HG02763 (cell line): ENCODE data around the gene AHNAK.
"Not testable (repeated sequence)": the region's sequence is repeated elsewhere in the genome, so short reads cannot be mapped to it uniquely, and the experiment has no call there.

Source experiments
- ATAC-seq: cut with Tn5 transposase; IDR thresholded peaks from one replicate; pipeline ENCODE4 v1.9.1; 2021; ENCODE audit warnings: mild to moderate bottlenecking, moderate library complexity; ENCODE audit not compliant: unreplicated experiment

The AHNAK gene

DNA sequence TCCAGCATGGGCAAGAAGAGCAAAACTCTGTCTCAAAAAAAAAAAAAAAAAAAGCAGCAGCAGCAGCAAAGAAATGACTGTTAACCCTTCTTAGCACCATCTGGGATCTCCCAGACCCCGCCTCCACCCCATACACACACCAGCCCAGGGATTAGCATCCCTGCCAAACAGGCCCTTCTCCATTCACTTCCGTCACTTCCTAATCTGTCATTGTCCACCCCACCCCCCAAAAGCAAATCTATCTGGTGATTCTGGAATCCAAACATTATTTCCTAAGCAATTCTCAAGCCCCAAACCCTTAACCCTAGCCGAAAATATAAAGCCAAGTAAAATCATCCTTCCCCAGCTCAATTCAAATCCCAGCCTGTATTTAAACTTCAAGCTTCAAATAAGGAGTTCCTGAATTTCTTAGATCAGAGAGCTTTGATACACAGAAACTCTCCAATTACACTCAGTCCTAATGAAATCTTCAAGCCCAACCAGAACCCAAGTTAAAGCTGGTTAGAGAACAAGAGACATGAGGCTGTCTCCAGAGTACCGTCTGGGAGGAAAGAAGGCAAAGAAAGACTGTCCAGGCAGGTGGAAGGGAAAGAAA, 6.0 kb upstream of the AHNAK start:
- ATAC-seq: no peak

GRCh38 chr11:62550478-62550877, 3.9 kb upstream of the AHNAK start:
- not testable (repeated sequence) for ATAC-seq

DNA sequence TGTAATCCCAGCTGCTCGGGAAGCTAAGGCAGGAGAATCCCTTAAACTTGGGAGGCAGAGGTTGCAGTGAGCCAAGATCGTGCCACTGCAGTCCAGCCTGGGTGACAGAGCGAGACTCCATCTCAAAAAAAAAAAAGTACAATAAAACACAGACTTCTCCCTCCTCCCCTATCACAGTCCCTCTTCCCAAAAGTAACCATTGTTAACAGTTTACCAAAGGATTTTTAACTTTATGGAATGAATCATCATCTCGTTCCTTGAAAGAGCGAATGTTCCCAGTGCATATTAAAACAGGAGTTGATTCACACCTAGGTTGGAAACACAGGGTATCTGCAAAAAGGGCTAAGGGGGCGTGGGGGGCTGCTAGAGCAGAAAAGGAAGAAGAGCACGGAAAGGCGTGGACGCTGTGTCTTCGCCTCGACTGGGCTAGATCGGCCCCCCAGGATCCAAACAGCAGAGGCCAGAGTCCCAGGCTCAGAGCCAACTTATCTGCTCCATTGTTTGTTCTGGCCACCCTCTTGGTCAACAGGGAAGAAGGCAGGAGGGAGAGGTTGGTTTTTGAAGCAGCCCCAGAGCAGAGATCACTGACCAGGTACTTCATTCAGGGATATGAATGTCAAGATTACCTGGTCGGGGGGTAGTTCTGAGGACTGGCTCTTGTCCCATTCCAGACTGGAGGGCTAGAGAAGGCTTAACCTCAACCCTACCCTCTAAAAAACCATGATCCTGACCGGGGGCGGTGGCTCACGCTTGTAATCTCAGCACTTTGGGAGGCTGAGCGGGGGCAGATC, 2.1 kb upstream of the AHNAK start:
- no peak for ATAC-seq

GRCh38 chr11:62547691-62548281, 1.2 kb upstream of the AHNAK start:
- ATAC-seq: no peak

- ATAC-seq: no peak
These were observed 471 bp upstream of the AHNAK start for GRCh38 chr11:62546929-62547625.

DNA sequence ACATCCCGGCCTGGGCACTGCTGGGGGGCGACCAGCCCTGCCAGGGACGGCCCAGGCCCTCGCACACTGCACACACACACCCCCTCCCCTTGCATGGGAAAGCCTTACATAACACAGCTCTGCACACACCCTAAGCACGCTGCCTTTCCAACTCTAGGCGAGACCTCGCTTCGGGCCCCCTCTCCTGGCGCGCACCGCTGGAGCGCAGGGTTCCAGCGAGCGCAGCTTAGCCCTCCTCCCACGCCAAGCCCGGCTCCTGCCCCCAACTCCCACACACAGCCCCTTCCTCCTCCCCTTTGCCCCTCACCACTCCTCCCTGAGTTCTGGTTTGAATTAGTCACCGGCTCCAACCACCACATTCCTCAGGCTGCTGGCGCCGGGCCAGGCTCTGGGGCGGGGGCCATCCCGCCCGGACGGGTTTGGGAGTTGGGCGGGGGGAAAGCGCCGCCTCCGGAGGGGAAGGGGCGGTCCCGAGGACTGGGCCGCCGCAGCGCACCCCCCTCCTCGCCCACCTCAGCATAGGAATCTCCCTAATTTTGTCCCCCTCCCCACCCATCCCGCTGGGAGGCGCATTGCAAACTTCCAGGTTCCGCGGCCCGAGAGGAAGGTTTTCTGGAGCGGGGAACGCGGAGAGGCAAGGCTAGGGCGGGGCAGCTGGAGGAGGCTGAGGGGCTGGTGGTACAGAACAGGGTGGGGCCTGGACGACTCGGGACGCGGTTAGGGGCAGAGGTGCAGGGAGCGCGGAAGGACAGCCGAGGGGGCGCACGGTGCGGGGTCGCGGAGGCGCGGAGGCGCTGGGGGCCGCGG, 966 bp downstream of the AHNAK start:
- ATAC-seq: no peak

GRCh38 chr11:62544581-62545436, 1.8 kb downstream of the AHNAK start:
- no peak for ATAC-seq

GRCh38 chr11:62543680-62544444, 2.7 kb downstream of the AHNAK start:
- no peak for ATAC-seq

DNA sequence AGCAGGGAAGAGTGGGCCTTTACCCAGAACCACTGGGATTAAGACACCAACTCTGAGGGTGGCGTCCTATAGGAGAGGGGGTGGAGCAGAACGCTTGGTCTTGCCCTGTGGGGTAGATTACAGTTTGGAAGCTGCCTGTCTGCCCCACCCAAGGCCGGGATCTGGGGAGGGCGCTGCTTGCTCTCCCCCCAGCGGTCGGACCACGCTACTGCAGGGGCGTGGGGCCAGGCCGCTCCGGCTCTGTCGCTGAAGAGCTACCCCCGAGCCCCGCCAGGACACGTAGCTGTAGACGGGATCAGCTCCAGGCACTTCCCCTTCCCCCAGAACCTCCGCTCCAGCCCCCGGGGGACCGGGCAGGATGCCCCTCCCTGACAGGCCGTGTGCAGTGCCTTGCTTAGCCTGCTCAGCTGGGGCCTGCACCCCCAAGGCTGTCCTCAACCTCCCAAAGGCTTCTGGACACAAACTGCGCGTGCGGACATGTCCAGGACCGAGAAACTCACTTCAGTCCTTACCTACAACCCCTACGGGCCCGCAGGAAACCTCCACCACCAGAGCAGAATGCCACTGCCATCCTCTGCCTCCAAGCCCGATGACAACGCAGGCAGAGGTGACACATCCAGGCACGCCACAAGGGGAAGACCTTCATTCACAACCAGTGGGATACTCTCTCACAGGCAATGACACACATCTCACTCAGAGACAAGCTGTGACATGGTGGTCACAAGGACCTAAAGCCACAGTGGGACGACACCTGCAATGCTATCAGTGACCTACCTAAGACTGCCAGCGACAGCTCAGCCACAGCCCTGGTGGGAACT, 3.6 kb downstream of the AHNAK start:
- no peak for ATAC-seq

DNA sequence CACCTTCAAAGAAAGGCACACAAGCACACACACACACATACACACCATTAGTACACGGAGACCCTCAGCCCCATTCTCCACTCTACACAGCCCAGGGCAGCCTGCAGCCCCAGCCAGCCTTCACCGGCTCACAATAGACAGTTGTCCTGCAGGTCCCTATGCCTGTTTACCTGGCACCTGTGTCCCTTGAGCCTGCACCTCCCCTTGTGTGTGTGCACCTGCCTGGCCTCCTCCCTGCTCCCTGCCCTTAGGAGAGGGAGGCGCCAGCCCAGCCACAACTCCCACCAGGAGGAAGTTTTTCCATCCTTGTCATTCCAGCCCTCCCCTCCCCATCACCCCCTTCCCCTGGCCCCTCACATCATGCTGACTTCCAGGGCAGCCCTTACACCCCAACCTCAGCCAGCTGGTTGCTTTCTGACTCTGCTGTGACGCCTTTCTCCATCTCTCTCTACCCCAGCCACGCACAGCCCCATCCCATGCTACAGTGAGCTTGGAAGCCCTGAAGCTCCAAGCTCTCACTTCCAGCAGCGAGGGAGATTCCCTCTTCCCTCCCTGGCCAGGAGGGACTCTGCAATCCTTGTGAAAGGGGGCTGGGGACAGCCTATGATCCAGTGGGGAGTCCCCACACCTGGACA, 4.4 kb downstream of the AHNAK start:
- no peak for ATAC-seq

GRCh38 chr11:62540804-62541701, 5.6 kb downstream of the AHNAK start:
- ATAC-seq: peak; percentile 35

DNA sequence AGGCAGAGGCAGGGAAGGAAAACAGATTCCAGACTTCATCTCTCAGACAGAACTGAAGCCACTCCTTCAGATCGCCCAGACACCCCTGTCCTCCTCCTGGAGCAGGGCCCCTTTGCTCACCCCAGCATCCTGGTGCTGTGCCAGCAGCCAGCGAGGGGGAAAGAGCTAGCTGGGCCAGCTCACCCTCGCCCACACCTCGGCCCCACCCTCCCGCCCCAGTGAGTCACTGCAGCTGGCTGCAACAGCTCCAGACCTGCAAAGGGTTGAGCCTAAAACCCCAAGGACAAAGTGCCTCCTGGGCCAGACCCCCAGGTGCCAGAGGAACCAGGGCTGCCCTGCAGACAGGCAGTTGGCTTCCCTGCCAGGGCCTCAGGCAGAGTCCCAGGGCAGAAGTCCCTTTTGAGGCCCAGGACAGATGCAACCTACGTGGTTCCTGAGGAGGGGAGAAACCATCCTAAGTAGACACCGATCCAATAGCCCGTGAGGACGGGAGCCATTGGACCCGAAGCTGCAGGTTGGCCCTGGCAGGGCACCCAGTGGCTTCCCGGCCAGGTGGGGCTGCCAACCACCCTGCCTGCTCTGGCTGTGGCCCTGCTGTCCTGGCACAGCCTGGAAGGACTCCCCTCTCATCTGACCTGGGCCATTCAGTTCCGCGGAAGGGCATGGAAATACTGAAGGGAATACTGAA, 7.2 kb downstream of the AHNAK start:
- ATAC-seq: no peak

GRCh38 chr11:62538470-62539237, 8.0 kb downstream of the AHNAK start:
- no peak for ATAC-seq

DNA sequence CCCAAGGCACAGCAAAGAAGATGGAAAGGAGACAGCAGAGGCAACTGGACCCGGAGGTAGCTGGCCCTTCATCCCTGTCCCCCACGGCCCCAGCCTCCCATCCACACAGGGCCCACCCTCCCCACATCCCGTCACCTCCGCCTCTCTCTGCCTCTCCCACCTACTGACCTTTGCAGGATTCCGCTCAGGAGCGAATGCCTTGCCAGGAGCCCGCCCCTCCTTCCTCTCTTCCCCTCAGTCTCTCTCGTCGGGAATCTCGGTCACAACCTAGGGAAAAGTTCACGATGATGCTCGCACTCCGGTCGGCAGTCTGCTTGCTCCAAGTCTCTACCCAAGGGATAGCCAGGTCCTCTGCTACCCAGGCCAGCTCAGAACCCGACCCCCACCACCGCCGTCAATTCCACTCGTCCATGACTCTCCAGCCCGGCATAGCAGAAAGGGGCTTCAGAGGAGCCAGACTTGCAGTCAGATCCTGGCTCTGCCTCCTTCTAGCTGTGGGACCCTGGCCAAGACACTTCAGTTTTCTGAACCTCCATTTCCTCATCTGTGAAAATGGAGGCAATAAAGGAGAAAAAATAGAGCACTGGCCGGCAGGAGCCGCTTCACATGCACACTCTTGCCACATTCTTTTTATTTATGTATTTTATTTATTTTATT, 10.2 kb downstream of the AHNAK start:
- ATAC-seq: no peak

GRCh38 chr11:62535802-62536201, 10.8 kb downstream of the AHNAK start:
- ATAC-seq: no peak
